Loucy (cell line): ENCODE measurements around the gene RPH3AL.

Experiments used
- EZH2phosphoT487 ChIP-seq: fragments of 200-600 bp; IDR thresholded peaks from 2 replicates; pipeline ENCODE4 v1.6.1; 2018; ENCODE audit warnings: antibody characterized with exemption, mild to moderate bottlenecking, moderate library complexity, borderline replicate concordance
- TF ChIP-seq, protein P1 (sequence below): fragments of 200-600 bp; sonication (generic); conservative IDR thresholded peaks from 2 replicates; pipeline ENCODE4 v1.5.1; 2014; ENCODE audit warnings: mild to moderate bottlenecking, antibody characterized with exemption, low read length

- TF ChIP-seq, protein P1, sequence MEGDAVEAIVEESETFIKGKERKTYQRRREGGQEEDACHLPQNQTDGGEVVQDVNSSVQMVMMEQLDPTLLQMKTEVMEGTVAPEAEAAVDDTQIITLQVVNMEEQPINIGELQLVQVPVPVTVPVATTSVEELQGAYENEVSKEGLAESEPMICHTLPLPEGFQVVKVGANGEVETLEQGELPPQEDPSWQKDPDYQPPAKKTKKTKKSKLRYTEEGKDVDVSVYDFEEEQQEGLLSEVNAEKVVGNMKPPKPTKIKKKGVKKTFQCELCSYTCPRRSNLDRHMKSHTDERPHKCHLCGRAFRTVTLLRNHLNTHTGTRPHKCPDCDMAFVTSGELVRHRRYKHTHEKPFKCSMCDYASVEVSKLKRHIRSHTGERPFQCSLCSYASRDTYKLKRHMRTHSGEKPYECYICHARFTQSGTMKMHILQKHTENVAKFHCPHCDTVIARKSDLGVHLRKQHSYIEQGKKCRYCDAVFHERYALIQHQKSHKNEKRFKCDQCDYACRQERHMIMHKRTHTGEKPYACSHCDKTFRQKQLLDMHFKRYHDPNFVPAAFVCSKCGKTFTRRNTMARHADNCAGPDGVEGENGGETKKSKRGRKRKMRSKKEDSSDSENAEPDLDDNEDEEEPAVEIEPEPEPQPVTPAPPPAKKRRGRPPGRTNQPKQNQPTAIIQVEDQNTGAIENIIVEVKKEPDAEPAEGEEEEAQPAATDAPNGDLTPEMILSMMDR: no peak
- TF ChIP-seq EZH2phosphoT487: no peak
Observed at GRCh38 chr17:307295-307691, 45.3 kb downstream of the RPH3AL start.
